ENCODE results near the gene TREML4. TPM values are rescaled to one million over a fixed set of nuclear protein-coding genes. Genes with fewer than 3 reads are reported as not detected.

TREML4 gene
- total and polyA plus RNA-seq, 2 of the 8 experiments (the other 6 are each of a cell fraction or from before 2014, with no cell fraction given) = not detected

- WGBS, 2 experiments (ENCODE audit: extremely low coverage in 1 of 2, insufficient coverage in 1 of 2, insufficient read length in 1 of 2, insufficient replicate concordance in 2 of 2, low coverage in 1 of 2, low lambda C conversion rate in 2 of 2, missing lambda C conversion rate in 1 of 2) = 85% methylated on average over 1 of the region's 1 CpG; no CpG with 5 or more reads in 1 of the 2 experiments
- H3K4ac ChIP-seq (replicated peaks; ENCODE audit: insufficient read length, low read depth, low read length) = no peak overlapping the region
- no peak overlapping the region for H2BK12ac ChIP-seq (ENCODE audit: low read depth, low read length)
- no peak overlapping the region for H3K4me3 ChIP-seq (ENCODE audit: extremely low read depth in 1 of 4, insufficient read depth in 2 of 4, low read depth in 3 of 4, low read length in 4 of 4)
- no peak overlapping the region for H3K23ac ChIP-seq (ENCODE audit: insufficient read length)
- DNase-seq (ENCODE audit: low read depth in 1 of 2, low spot score in 2 of 2) (no peak), FAIRE-seq (no peak)
- H3K27ac ChIP-seq (ENCODE audit: low read depth, low read length) = no peak overlapping the region
- H3K23me2 ChIP-seq (ENCODE audit: low read depth, low read length) = peaks cover 2% of the 10 kb centered on the region; the same call in 1 of the 2 replicates
- H3K27me3 ChIP-seq (replicated peaks in 1 of 4; ENCODE audit: control insufficient read depth in 3 of 4, extremely low read depth in 1 of 4, insufficient read depth in 3 of 4, low read length in 3 of 4) = no peaks in the 10 kb centered on the region
- no peak overlapping the region for H2AK5ac ChIP-seq (ENCODE audit: low read depth, low read length)
- H2BK15ac ChIP-seq (ENCODE audit: low read length) = no peak overlapping the region
- H3K9ac ChIP-seq (replicated peaks in 1 of 4; ENCODE audit: extremely low read depth in 1 of 4, low read depth in 3 of 4, low read length in 3 of 4) = no peak overlapping the region
- no peaks in the 10 kb centered on the region; a peak in 2 of 4 replicates for H3K9me3 ChIP-seq (ENCODE audit: insufficient read depth in 2 of 2, low read depth in 1 of 2, low read length in 1 of 2)
- H3K4me2 ChIP-seq (ENCODE audit: insufficient read depth in 1 of 2, low read depth in 2 of 2, low read length in 2 of 2) = no peak overlapping the region
- H3K36me3 ChIP-seq (ENCODE audit: control insufficient read depth in 2 of 4, insufficient read depth in 4 of 4, low read length in 3 of 4) = no peaks in the 10 kb centered on the region
- H3K4me1 ChIP-seq (replicated peaks in 1 of 4; ENCODE audit: control insufficient read depth in 3 of 4, insufficient read depth in 4 of 4, low read length in 3 of 4) = no peaks in the 10 kb centered on the region
- no peak overlapping the region for H3K56ac ChIP-seq (replicated peaks; ENCODE audit: insufficient read length, low read depth, low read length)
- H3K79me1 ChIP-seq (ENCODE audit: low read depth, low read length) = no peaks in the 10 kb centered on the region
- CTCF ChIA-PET (ENCODE audit: partially characterized antibody) = interaction anchor here (0.8 to 1.2 kb wide), 3 partner anchors 11 to 65 kb away, joined by 3 to 4 read pairs (median 3); no protein-coding TSS in a partner anchor
- no peaks in the 10 kb centered on the region for H4K20me1 ChIP-seq (replicated peaks in 1 of 2; ENCODE audit: control insufficient read depth in 1 of 2, insufficient read depth in 2 of 2, low read length in 2 of 2)
- no peak overlapping the region for H2BK5ac ChIP-seq (ENCODE audit: low read depth, low read length)
- H4K8ac ChIP-seq (ENCODE audit: extremely low read depth, insufficient read depth, low read length) = no peak overlapping the region
- POLR2A ChIA-PET (ENCODE audit: partially characterized antibody) = interaction anchor here (0.9 kb wide), 1 partner anchor 9 kb away, joined by 4 read pairs; no protein-coding TSS in a partner anchor
- H2BK20ac ChIP-seq (ENCODE audit: low read length) = no peak overlapping the region
- H3K14ac ChIP-seq (ENCODE audit: insufficient read length) = no peak overlapping the region
- H3K79me2 ChIP-seq (ENCODE audit: control insufficient read depth in 1 of 2, insufficient read depth in 2 of 2, low read length in 2 of 2) = no peaks in the 10 kb centered on the region
- no peak overlapping the region for H4K91ac ChIP-seq (replicated peaks; ENCODE audit: insufficient read length, low read length)
- no peak overlapping the region for H2BK120ac ChIP-seq (replicated peaks; ENCODE audit: low read depth, low read length)
- H2AFZ ChIP-seq (ENCODE audit: low read length) = no peak overlapping the region
- no peak overlapping the region for H3K18ac ChIP-seq (ENCODE audit: extremely low read depth, low read length)
- no peak overlapping the region for H4K5ac ChIP-seq (ENCODE audit: insufficient read length, low read depth, low read length)
- TF ChIP-seq GTF2F1 (IDR thresholded peaks at IDR 0.05; ENCODE audit: borderline replicate concordance, low read depth, low read length) (no peak), ATF2 (IDR thresholded peaks at IDR 0.05; ENCODE audit: low read length) (no peak), TEAD4 (IDR thresholded peaks at IDR 0.05; ENCODE audit: low read depth, low read length) (no peak), RFX5 (IDR thresholded peaks at IDR 0.05; ENCODE audit: borderline replicate concordance, low read depth, low read length) (no peak), SIX5 (IDR thresholded peaks at IDR 0.05; ENCODE audit: low read depth, low read length) (no peak), EP300 (IDR thresholded peaks at IDR 0.05; ENCODE audit: borderline replicate concordance in 1 of 2, low read depth in 2 of 2, low read length in 2 of 2) (no peak), JUN (IDR thresholded peaks at IDR 0.05; ENCODE audit: low read depth, low read length) (no peak)
Observed at GRCh38 chr6:41256383-41256782, 28.2 kb downstream of the TREML4 start.
